ENCODE data around the gene CNTF.

DNA sequence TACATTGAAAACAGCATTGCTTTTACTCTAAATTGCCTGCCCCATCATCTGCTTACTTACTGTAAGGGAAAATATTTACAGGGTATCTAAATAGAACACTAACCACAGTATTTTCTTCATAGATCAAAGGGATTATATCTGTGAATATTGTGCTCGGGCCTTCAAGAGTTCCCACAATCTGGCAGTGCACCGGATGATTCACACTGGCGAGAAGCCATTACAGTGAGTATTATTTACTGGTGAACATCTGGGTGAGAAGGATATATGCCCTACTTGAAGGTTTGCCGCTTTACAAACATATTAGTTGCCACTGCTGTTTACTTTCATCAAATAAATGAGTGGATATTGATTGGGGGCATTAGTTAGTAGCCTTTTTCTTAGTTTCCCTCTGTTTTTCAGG, 5.9 kb upstream of the CNTF start:
- TF ChIP-seq, protein P1, sequence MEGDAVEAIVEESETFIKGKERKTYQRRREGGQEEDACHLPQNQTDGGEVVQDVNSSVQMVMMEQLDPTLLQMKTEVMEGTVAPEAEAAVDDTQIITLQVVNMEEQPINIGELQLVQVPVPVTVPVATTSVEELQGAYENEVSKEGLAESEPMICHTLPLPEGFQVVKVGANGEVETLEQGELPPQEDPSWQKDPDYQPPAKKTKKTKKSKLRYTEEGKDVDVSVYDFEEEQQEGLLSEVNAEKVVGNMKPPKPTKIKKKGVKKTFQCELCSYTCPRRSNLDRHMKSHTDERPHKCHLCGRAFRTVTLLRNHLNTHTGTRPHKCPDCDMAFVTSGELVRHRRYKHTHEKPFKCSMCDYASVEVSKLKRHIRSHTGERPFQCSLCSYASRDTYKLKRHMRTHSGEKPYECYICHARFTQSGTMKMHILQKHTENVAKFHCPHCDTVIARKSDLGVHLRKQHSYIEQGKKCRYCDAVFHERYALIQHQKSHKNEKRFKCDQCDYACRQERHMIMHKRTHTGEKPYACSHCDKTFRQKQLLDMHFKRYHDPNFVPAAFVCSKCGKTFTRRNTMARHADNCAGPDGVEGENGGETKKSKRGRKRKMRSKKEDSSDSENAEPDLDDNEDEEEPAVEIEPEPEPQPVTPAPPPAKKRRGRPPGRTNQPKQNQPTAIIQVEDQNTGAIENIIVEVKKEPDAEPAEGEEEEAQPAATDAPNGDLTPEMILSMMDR (IDR thresholded peaks at IDR 0.05) = no peak
- no peak for TF ChIP-seq POLR2A (IDR thresholded peaks at IDR 0.05)
